Fibroblast of mammary gland (primary cell): ENCODE results near the gene ANO4.

ENCODE experiments used
- DNase-seq: peaks from one replicate; pipeline ENCODE4 v3.0.0-alpha.2; 2010; ENCODE audit warnings: low read depth
- H3K4me3 ChIP-seq: 2 replicates; pipeline ENCODE4 v1.5.1; 2011; ENCODE audit warnings: low read depth, mild to moderate bottlenecking, low read length, moderate library complexity; ENCODE audit not compliant: control insufficient read depth
- CTCF ChIP-seq: conservative IDR thresholded peaks from 2 replicates; pipeline ENCODE4 v1.5.1; 2011; ENCODE audit warnings: low read depth, low read length, inconsistent platforms; ENCODE audit not compliant: control insufficient read depth, insufficient read depth

The ANO4 gene

GRCh38 chr12:101173197-101173749 lies 378.7 kb downstream of the ANO4 start:
- no peak overlapping the region for H3K4me3 ChIP-seq
- peak; percentile 0 for DNase-seq
- TF ChIP-seq CTCF: no peak

GRCh38 chr12:101174541-101174940 lies 380.0 kb downstream of the ANO4 start:
- H3K4me3 ChIP-seq: no peak overlapping the region
- DNase-seq: no peak
- TF ChIP-seq CTCF: no peak
